Subcutaneous adipose tissue (tissue), 4 donors: ENCODE data around the gene GFRA4. TPM values are rescaled to one million over a fixed set of nuclear protein-coding genes. Genes with fewer than 3 reads are reported as not detected.

Experiments
- total RNA-seq, 4 donors: library from RNA; depleted of rRNA; stranded (reverse); fragments of >200 nt; gene quantifications; one replicate each; pipeline ENCODE4 v1.1.0, GENCODE V29; 2016
- TF ChIP-seq, protein P1 (sequence below): fragments of 450-650 bp; IDR thresholded peaks from one replicate; pipeline ENCODE4 v1.5.1; 2016; ENCODE audit warnings: low read depth, mild to moderate bottlenecking, control low read depth, antibody characterized with exemption, moderate library complexity

The GFRA4 gene
- total RNA-seq, 4 donors from 2014 or later: not detected

GRCh38 chr20:3678856-3679720, 15.9 kb upstream of the GFRA4 start:
- TF ChIP-seq, protein P1, sequence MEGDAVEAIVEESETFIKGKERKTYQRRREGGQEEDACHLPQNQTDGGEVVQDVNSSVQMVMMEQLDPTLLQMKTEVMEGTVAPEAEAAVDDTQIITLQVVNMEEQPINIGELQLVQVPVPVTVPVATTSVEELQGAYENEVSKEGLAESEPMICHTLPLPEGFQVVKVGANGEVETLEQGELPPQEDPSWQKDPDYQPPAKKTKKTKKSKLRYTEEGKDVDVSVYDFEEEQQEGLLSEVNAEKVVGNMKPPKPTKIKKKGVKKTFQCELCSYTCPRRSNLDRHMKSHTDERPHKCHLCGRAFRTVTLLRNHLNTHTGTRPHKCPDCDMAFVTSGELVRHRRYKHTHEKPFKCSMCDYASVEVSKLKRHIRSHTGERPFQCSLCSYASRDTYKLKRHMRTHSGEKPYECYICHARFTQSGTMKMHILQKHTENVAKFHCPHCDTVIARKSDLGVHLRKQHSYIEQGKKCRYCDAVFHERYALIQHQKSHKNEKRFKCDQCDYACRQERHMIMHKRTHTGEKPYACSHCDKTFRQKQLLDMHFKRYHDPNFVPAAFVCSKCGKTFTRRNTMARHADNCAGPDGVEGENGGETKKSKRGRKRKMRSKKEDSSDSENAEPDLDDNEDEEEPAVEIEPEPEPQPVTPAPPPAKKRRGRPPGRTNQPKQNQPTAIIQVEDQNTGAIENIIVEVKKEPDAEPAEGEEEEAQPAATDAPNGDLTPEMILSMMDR: no peak

GRCh38 chr20:3678198-3678597, 15.0 kb upstream of the GFRA4 start:
- TF ChIP-seq, protein P1: no peak

DNA sequence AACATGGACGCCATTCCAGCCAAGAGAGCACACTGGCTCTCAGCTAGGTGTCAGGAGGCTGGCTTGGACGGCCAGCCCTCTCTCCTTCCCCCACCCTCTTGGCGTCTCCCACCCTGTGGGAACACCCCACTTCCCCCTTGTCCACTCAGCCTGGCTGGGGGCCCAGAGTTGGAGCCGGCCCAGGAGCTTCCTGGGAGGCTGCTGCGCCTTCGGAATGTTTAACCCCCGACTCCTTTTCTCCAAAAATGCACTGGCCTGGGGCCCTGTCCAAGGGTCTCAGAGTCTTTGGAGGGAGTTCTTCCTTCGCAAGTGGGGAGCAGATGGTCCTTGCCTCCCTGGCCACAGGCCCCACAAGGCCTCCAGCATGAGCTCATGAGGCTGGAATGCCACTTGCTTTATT, 14.5 kb upstream of the GFRA4 start:
- TF ChIP-seq, protein P1: no peak

DNA sequence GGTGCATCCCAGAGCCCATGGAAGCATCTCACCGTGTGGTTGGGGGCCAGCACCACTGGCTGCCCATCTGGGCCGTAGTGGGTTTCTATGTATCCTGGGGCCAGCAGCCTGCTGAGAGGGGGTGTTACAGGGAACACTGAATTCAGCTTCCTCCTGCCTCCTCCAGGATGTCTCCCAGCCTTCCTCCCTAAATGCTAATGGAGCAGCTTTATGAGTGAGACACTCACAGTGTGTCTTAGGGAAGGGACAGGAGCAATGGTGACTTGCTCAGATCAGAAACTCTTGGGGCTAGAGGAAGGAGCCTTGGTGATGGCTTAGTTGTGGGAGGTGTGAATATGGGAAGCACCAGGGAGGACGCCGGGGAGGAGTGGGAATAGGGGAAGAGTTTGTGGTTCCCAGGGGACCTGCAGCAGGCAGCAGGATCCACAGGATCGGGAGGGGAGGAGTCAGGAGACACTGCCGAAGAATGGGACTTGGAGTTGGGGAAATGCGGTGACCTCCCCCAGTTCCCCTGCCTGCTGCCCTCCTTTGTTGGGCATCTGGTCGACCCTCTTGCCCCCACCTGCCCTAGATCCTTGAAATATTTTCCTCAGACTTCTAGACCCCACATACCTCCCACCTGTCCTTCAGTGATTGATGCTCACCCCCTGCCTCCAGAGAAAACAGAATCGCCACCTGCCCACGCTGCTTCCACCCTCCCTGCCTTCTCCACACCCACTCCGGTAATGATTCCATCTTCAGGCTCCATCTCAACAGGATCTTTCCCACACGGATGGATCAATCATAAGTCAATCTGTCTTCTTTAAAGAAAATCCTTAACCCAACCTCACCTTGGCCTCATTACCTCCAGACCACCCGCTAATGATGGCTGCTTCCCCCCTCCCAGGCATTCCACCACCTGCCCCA, 12.0 kb upstream of the GFRA4 start:
- TF ChIP-seq, protein P1: no peak

DNA sequence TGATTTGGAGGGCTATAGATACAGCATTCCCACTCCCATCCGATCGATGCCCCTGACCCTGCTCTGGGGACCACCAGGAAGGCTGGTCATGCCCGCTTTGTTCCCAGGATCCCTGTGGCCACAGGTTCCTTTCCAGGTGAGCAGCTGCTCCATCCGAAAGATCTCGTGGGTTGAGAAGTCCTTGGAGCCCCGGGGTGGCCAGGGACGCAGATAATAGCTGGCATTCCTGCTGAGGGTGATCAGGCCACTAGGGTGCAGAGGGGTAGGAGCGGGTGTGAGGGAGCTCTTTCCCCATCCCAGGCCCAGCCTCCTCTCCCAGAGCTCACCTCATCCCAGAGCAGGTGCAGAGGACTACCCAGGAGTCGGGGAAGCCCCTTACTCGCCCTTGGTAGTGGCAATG, 11.2 kb upstream of the GFRA4 start:
- TF ChIP-seq, protein P1: no peak

DNA sequence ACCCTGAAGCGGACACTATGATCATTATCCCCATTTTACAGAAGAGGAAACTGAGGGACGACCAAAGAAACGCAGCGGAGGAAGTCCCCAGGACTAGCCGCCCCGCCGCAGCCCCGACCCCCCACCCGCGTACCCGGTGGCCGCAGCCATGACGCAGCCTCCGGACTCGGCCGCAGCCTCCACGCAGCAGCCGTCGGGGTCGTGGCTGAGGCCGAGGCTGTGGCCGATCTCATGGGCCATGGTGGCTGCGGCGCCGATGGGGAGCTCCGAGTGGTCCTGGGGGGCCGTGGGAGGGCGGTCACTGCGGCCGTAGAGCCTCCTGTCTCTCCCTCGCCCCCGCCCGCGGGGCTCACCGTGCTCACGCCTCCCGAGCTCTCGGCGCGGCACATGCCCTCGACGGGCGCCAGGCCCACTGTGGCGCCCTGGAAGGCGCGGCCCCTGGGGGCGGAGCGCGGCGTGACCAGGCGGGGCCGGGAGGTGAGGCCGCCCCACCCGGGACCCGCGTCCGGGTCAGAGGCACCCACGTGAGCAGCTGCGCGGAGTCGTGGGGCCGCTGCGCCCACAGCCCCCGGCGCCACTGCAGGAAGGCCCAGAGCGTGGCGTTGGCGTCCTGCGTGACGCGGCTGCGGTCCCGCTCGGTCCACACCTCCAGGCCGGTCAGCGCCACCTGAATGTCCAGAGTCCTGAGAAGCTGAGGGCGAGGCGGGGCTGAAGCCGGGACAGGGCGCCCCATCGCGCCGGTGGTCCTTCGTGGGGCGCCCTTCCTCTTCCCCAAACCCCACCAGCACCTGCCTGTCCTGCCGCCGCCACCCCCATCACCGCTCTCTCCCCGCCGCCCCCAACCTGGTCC, 10.2 kb upstream of the GFRA4 start:
- TF ChIP-seq, protein P1: no peak
